HG02610 (cell line): ENCODE data around the gene KLHL6.
"Not testable (repeated sequence)": the region's sequence is repeated elsewhere in the genome, so short reads cannot be mapped to it uniquely, and the experiment has no call there.

ENCODE experiments used
- ATAC-seq: cut with Tn5 transposase; IDR thresholded peaks from one replicate; pipeline ENCODE4 v1.9.1; 2021; ENCODE audit warnings: mild to moderate bottlenecking, moderate library complexity; ENCODE audit not compliant: unreplicated experiment

The KLHL6 gene

GRCh38 chr3:183489455-183490210 is 65.9 kb downstream of the KLHL6 start:
- no peak for ATAC-seq

GRCh38 chr3:183488343-183488742 is 67.2 kb downstream of the KLHL6 start:
- ATAC-seq = no peak

GRCh38 chr3:183487896-183488295 is 67.6 kb downstream of the KLHL6 start:
- no peak for ATAC-seq

DNA sequence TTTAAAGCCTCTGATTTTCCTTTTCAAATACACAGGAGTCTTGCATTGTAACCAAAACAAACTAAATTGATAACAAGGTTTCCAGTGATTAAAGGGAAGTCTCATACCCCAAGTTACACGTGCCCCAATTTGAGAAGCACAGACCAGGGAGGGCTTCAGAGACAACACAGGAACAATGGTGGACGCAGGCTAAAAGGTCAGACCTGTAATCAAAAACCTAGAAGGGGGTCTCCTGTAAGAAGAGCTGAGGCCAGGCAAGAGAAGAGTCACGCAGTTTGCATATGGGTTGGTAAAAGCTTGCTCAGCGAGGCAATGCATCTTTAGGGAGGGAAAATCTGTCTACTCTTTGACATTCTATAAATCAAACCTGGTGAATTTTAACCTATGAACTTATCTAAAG is 68.5 kb downstream of the KLHL6 start:
- no peak for ATAC-seq

- no peak for ATAC-seq
Measured at GRCh38 chr3:183486472-183486871, 69.0 kb downstream of the KLHL6 start.

DNA sequence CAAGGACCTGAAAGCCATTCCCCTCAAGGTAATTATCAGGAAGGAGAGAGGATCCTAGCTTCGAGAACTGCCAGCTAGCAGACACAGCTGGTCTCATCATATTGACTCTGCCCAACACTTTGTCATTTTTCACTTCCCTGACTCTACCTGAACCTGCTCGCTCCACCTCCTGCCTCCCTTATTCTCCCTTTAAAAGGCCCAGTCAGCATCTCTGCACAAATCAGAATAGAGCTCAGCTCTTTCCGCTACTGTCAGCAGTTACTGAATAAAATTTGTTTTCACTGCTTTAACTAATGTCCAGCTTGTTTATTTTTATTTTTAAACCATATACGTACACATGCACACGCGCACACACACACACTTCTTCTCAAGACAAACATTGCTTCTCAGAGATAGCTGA is 69.9 kb downstream of the KLHL6 start:
- ATAC-seq = no peak

GRCh38 chr3:183485093-183485492 is 70.4 kb downstream of the KLHL6 start:
- ATAC-seq = no peak

GRCh38 chr3:183484431-183485075 is 71.0 kb downstream of the KLHL6 start:
- no peak for ATAC-seq

DNA sequence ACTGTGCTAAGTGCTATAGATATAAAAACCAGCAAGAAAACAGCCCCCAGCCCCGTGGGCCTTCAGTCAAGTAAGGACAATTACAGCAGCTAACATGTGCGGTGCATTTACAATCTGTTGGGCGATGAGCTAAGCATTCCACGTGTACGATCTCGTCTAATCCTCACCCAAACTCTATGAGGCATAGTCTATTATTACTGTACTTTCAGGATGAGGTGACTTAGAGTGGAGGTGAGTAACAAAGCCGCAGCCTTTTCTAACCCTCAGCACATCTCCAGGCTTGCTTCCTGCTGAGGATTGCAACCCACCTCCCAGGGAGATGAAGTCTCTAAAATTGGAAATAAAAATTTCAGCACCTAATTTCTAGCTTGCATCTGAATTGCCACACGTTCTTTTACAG is 73.9 kb downstream of the KLHL6 start:
- no peak for ATAC-seq

GRCh38 chr3:183478501-183478900 is 77.0 kb downstream of the KLHL6 start:
- ATAC-seq = no peak

DNA sequence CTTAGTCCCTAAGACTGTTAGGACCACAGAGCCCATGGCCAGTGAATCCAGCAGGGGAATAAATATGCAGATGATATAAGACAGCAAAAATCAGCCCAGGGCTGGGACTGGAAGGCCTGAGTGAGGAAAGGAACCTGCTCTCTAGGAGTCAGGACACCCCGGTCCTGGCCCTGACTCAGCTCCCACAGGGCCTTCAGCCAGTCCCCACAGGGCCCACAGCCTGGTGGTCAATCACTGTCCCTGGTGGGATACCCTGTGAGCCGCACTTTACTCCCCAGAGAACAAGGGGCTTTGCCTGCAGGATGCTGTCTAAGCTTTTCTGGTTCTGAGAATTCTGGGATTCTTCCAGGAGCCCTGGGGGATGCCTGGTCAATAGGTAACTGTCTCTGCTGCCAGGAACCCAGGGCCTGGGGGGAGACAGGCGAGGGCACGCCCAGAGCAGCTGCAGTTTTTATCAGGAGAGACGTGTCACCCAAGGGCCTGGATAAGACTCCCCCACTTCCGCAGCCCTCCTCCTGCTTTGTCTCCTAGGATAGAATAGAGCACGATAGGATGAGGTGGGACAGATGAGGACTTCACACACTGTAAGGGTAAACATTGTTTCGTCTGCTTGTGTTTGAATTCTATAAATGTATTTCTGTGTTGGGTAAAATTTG is 77.6 kb downstream of the KLHL6 start:
- no peak for ATAC-seq

GRCh38 chr3:183475764-183476162 is 79.7 kb downstream of the KLHL6 start:
- ATAC-seq = not testable (repeated sequence)

GRCh38 chr3:183475016-183475763 is 80.3 kb downstream of the KLHL6 start:
- no peak for ATAC-seq

DNA sequence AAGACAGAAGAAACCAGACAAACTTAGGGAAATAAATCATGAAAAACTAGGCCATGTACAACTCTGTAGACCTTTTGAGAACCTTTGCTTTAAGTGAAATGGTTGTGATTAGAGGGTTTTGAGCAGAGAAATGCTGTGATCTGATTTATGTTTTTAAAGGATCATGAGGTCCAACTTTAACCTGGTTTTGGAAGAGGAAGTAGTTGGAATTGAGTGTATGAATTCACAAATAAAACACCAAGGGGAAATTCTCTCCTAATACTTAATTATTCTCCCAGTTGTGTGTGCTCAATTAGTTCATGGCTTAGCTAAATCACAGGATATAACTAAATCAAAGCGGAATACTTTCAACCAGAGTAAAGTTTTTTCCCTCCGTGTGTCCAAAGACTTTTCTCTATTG is 81.5 kb downstream of the KLHL6 start:
- no peak for ATAC-seq

GRCh38 chr3:183472155-183472554 is 83.4 kb downstream of the KLHL6 start:
- no peak for ATAC-seq

DNA sequence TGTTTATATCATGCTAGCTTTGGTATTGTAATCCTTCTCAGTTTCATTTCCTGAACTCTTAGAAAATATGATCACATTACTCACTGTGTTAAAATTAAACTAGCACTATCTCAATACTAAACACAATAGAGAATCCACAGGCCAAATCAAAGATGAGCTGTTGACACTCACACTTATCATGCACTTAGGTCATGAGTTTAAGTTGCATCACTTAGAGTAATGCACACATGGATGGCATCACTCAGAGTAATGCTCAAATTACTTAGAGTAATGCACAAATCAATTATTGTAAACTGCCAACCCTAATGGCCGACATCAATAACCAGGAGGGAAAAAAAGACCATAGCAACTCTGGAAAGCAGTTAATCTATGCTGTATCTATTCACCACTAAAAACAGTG is 87.1 kb downstream of the KLHL6 start:
- ATAC-seq = no peak

- ATAC-seq = no peak
Measured at GRCh38 chr3:183466575-183466974, 88.9 kb downstream of the KLHL6 start.

- not testable (repeated sequence) for ATAC-seq
Measured at GRCh38 chr3:183465710-183466109, 89.8 kb downstream of the KLHL6 start.

DNA sequence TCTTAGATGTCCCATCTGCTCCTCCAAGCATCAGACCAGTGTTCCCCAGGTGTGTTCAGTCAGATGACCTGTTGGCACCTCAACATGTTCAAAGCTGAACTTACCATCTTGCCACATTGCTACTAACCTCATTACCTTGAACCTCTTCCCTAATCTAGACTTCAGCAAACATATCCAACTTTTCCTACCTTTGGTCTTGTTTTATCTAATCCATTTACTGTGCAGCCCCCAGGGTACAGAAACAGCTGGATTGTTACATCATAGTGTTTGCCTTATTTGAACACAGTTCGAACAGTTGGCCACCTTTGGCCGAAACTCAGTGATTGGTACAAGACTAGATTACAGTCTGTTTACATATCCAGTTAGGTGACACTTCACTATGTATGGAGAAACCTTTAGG is 91.0 kb downstream of the KLHL6 start:
- no peak for ATAC-seq

- no peak for ATAC-seq
Measured at GRCh38 chr3:183460081-183461055, 95.1 kb downstream of the KLHL6 start.
